22Rv1 (cell line): Measurements from ENCODE around the gene FLRT2.

Experiments used
- H3K27ac ChIP-seq: fragments of 450-650 bp; 2 replicates; pipeline ENCODE4 v1.5.1; 2017
- ZFX ChIP-seq: fragments of 450-650 bp; IDR thresholded peaks from 2 replicates; pipeline ENCODE4 v1.6.1; 2017; ENCODE audit warnings: antibody characterized with exemption, borderline replicate concordance
- TF ChIP-seq, protein P1 (sequence below): fragments of 450-650 bp; IDR thresholded peaks from 2 replicates; pipeline ENCODE4 v1.5.1; 2017; ENCODE audit warnings: mild to moderate bottlenecking

Gene FLRT2

DNA sequence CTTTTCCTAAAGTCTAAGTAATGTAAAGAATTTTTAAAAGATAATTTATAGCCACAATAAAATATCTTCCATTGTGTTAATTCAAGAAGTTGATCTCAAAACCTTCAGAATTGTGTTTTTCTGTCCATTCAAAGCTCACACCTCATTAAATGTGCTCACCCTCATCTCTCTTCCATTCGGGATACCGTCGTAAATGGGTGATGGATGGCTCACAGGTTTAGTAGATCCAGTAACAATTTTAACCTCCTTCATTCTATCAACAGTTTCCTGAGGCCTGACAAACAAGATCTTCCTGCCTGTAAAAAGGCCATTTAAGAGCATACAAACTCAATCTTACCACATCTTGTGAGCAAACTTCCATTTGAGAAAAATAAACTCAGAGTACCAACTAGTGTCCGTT, 9.4 kb upstream of the FLRT2 start:
- TF ChIP-seq, protein P1, sequence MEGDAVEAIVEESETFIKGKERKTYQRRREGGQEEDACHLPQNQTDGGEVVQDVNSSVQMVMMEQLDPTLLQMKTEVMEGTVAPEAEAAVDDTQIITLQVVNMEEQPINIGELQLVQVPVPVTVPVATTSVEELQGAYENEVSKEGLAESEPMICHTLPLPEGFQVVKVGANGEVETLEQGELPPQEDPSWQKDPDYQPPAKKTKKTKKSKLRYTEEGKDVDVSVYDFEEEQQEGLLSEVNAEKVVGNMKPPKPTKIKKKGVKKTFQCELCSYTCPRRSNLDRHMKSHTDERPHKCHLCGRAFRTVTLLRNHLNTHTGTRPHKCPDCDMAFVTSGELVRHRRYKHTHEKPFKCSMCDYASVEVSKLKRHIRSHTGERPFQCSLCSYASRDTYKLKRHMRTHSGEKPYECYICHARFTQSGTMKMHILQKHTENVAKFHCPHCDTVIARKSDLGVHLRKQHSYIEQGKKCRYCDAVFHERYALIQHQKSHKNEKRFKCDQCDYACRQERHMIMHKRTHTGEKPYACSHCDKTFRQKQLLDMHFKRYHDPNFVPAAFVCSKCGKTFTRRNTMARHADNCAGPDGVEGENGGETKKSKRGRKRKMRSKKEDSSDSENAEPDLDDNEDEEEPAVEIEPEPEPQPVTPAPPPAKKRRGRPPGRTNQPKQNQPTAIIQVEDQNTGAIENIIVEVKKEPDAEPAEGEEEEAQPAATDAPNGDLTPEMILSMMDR: no peak
- TF ChIP-seq ZFX: no peak
- H3K27ac ChIP-seq: no peak overlapping the region

DNA sequence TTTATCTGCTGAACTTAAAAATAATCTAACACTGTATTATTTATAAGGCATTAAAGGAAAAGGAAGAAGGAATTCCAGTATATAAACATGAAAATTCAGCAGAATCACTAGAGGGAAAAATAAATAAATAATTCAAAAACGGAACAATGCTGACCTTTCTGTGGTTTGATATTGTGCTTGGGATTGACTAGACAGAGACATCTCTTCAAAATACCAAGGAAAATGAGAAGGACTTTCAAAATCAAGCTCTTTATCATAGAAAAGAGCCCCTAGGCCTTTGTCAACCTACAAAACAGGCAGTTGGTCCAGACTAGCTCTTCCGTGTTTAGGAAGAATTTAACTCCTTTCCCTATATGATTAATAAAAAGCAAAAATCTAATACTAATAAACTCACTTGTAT, 6.3 kb upstream of the FLRT2 start:
- TF ChIP-seq, protein P1: no peak
- no peak for TF ChIP-seq ZFX
- H3K27ac ChIP-seq: no peak overlapping the region

DNA sequence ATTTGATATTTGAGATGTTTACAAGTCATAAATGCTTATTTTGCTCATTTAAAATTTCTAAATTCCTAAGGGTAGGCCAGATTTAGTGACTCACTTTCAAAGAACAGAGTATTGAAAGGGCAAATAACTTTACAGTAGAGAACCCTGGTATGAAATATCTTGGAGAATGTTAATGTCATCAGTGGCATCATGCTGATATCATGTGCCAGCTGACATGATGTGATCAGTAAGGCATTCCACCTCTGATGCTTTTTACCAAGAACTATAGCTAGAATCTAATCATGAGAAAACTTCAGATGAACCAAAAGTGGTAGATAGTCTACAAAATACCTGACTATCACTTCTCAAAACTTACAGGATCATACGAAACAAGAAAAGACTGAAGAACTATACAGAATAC, 2.9 kb upstream of the FLRT2 start:
- H3K27ac ChIP-seq: no peak overlapping the region
- TF ChIP-seq, protein P1: no peak
- no peak for TF ChIP-seq ZFX

DNA sequence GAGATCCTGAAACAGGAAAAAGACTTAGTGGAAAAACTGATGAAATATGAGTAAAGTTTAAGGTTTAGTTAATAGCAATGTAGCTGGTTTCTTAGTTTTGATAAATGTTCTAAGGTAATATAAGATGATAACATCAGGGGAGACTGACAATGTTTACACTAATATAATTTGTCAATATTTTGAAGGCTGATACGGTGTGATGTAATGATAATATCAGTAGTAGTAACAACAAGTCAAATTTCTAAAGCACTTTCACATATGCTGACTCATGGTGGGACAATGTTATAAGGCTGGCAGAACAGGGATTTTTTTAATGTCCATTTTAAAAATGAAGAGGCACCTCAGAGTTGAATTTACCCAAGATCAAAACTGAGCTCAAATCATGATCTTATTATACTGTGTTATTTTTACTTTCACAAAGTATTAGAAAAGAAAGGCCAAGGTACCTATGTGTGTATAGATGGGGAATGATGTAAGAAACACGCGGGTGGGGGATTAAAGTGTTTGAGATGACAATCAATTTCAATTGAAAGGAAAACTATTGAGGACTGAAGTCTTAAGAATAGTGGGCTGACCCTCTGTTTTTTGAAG, 2.4 kb upstream of the FLRT2 start:
- TF ChIP-seq, protein P1: no peak
- no peak for TF ChIP-seq ZFX
- H3K27ac ChIP-seq: no peak overlapping the region

DNA sequence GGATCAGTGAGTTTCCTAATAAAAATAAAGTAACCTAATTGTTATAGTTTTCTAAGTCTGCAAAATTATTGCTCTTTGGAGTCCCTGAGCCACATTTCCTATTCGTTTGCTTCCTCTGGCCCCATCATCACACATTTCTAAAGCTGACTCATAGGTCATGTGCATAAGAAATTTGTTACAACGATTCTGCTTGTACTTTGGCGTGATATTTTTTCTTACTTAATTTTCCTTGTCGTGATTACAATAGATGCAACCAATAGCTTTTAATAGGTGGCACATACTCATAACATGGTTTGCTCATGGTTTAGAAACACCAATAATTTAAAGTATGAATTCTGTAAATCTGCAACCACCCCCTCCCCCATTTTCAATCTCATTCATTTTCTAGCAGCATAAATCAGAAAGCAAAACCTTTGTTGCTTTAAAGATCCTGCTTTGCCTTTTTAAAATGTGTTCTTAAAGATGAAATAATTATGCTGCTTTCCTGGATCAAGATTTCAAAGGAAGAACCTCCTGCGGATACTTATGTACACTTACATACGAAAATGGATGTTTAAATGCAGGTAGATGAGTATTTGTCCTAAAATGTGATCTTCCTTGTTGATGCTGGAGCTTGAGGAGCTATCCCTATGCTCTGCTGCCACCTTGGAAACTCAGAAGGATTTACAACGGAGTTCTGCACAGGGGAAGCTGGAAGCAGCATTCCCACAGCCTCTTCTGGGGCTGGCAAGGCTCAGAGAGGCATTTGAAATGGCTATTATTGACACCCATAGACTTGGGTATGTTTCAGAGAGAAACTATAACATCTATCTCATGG, 1.7 kb upstream of the FLRT2 start:
- TF ChIP-seq, protein P1: peak; percentile 68
- TF ChIP-seq ZFX: no peak
- H3K27ac ChIP-seq: no peak overlapping the region

DNA sequence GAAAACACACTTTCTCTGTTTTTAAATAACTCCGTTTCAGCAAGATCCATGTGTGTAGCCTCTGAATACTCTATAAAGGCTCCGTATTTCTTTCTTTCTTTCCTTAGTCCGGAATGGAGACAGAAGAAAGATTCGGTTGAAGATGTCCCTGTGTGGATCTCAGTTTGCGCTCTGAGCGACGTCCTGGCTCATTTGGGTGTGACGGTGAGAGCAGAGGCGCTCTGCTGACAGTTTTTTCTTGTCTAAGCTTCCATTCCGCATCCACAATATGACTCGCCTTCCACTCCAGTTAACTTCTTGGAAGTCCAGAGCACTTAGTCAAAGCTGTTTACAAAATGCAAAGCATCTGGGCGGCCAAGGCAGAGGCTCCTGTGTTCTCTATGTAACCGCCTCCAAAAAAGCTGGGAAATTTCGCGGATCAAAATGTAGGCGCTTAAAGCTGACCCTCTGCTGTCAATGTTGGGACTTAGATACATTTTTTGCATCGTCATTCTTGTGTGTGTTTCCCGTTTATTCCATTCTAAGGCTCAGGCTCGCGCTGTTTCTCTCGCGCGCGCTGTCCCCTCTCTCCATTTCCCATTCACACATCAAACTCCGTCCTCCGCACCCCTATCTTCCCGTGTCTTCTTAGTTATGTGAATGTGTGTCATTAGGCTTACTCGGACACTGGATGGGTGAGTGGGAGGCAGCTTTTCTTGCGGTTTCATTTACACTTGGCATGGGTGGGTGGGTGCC, 880 bp upstream of the FLRT2 start:
- H3K27ac ChIP-seq: no peak overlapping the region
- TF ChIP-seq ZFX: no peak
- TF ChIP-seq, protein P1: no peak

DNA sequence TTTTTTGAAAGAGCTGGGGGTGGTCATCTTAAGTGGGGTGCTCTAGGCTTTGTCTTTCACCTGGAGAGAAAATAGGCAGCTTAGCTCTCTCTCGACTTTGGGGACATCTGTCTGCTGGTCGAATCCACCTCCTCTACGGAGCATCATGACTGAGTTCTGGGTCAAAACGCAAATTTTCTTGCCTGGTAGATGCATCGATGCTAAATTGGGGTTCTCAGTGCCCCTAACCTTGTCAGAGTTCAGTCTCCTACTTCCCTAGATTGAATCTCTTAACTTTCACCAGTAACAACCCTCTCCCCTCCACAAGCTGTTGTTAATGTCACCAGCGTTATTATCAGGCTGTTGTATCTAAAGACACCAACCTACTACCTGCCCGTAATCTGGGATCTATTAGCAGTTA, 682 bp downstream of the FLRT2 start:
- no peak overlapping the region for H3K27ac ChIP-seq
- TF ChIP-seq, protein P1: no peak
- no peak for TF ChIP-seq ZFX
